Measurements from ENCODE around the gene AMELX. TPM values are rescaled to one million over a fixed set of nuclear protein-coding genes. Genes with fewer than 3 reads are reported as not detected.

The AMELX gene
- total RNA-seq, 2 donors from 2014 or later: not detected

- intact Hi-C loops (cut with DNase I): no loop called here
- no peaks in the 10 kb centered on the region for H3K4me1 ChIP-seq
- TF ChIP-seq CTCF (IDR thresholded peaks at IDR 0.05): no peak
Observed at GRCh38 chrX:11285651-11286050, 7.6 kb upstream of the AMELX start.

DNA sequence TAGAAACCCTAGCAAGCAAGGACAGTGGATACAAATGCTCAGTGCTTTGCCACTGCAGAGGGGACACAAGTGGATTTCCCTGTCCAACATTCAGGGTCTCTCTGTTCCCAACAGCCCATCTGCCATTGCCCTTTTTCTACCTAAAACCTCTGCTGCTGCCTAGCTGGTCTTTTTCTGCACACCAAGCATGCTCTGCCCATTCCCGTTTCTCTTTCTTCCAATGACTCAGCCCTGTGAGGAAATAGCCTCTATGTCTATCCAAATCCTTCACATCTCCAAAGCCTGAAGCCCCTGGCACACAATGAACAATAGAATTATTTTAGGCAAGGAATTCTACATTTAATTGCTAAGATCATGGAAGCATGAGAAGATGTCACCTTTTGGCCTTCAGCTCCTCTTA lies 5.7 kb upstream of the AMELX start:
- intact Hi-C loops (cut with DNase I): no loop called here
- Histone ChIP-seq H3K4me1 (no peaks in the 10 kb centered on the region), H3K9me3 (no peaks in the 10 kb centered on the region), H3K9ac (ENCODE audit: low read depth in 2 of 2, low read length in 2 of 2) (no peak overlapping the region), H3K4me3 (no peak overlapping the region), H3K27me3 (no peaks in the 10 kb centered on the region), H3K36me3 (no peaks in the 10 kb centered on the region), H3K27ac (no peak overlapping the region)
- TF ChIP-seq CTCF (IDR thresholded peaks at IDR 0.05): no peak
- no peak for DNase-seq

More at GRCh38 chrX:11285651-11286050, 7.6 kb upstream of the AMELX start:
- no peaks in the 10 kb centered on the region for H3K36me3 ChIP-seq
- H3K27ac ChIP-seq: no peak overlapping the region
- H3K9me3 ChIP-seq: no peaks in the 10 kb centered on the region
- H3K9ac ChIP-seq (ENCODE audit: low read depth in 2 of 2, low read length in 2 of 2): no peak overlapping the region
- no peak overlapping the region for H3K4me3 ChIP-seq
- no peak for DNase-seq
- H3K27me3 ChIP-seq: no peaks in the 10 kb centered on the region

- intact Hi-C loops (cut with DNase I): no loop called here
- no peak overlapping the region for H3K9ac ChIP-seq (ENCODE audit: low read depth in 2 of 2, low read length in 2 of 2)
- no peak for DNase-seq
- no peak for TF ChIP-seq CTCF (IDR thresholded peaks at IDR 0.05)
- no peaks in the 10 kb centered on the region for H3K36me3 ChIP-seq
- H3K27me3 ChIP-seq: no peaks in the 10 kb centered on the region
- no peak overlapping the region for H3K27ac ChIP-seq
- no peaks in the 10 kb centered on the region for H3K9me3 ChIP-seq
- H3K4me1 ChIP-seq: no peaks in the 10 kb centered on the region
- H3K4me3 ChIP-seq: no peak overlapping the region
Observed at GRCh38 chrX:11290416-11291102, 2.7 kb upstream of the AMELX start.

- DNase-seq: no peak
- H3K9me3 ChIP-seq: no peaks in the 10 kb centered on the region
- no peak for TF ChIP-seq CTCF (IDR thresholded peaks at IDR 0.05)
- H3K9ac ChIP-seq (ENCODE audit: low read depth in 2 of 2, low read length in 2 of 2): no peak overlapping the region
- no peak overlapping the region for H3K27ac ChIP-seq
- no peaks in the 10 kb centered on the region for H3K27me3 ChIP-seq
- intact Hi-C loops (cut with DNase I): no loop called here
- H3K4me3 ChIP-seq: no peak overlapping the region
- H3K36me3 ChIP-seq: no peaks in the 10 kb centered on the region
- H3K4me1 ChIP-seq: no peaks in the 10 kb centered on the region
Observed at GRCh38 chrX:11296051-11296450, 2.8 kb downstream of the AMELX start.

GRCh38 chrX:11298600-11298999 lies 5.4 kb downstream of the AMELX start:
- H3K36me3 ChIP-seq: no peaks in the 10 kb centered on the region
- no peak overlapping the region for H3K27ac ChIP-seq
- intact Hi-C loops (cut with DNase I): no loop called here
- no peak for DNase-seq
- H3K9ac ChIP-seq (ENCODE audit: low read depth in 2 of 2, low read length in 2 of 2): no peak overlapping the region
- no peaks in the 10 kb centered on the region for H3K9me3 ChIP-seq
- H3K4me1 ChIP-seq: no peaks in the 10 kb centered on the region
- no peak for TF ChIP-seq CTCF (IDR thresholded peaks at IDR 0.05)
- no peak overlapping the region for H3K4me3 ChIP-seq
- H3K27me3 ChIP-seq: no peaks in the 10 kb centered on the region

Measured in colonic mucosa (tissue), 4 donors.